ENCODE results near the gene GIT2.
A peak's percentile ranks its signal among the peaks of the same experiment; 100 is the strongest.
"Not testable (repeated sequence)": the region's sequence is repeated elsewhere in the genome, so short reads cannot be mapped to it uniquely, and the experiment has no call there.

The GIT2 gene

GRCh38 chr12:109944561-109945359 is 51.4 kb downstream of the GIT2 start:
- DNase-seq = no peak

- no peak for DNase-seq
Measured at GRCh38 chr12:109943811-109944210, 52.4 kb downstream of the GIT2 start.

GRCh38 chr12:109940339-109940923 is 55.7 kb downstream of the GIT2 start:
- no peak for DNase-seq

GRCh38 chr12:109939504-109939903 is 56.7 kb downstream of the GIT2 start:
- DNase-seq = no peak

GRCh38 chr12:109938947-109939346 is 57.2 kb downstream of the GIT2 start:
- DNase-seq = no peak

GRCh38 chr12:109937371-109937770 is 58.8 kb downstream of the GIT2 start:
- no peak for DNase-seq

GRCh38 chr12:109934026-109934425 is 62.1 kb downstream of the GIT2 start:
- DNase-seq = no peak

- no peak for DNase-seq
Measured at GRCh38 chr12:109932878-109933503, 63.2 kb downstream of the GIT2 start.

GRCh38 chr12:109931143-109931542 is 65.0 kb downstream of the GIT2 start:
- DNase-seq = no peak

- no peak for DNase-seq
Measured at GRCh38 chr12:109930028-109930800, 66.0 kb downstream of the GIT2 start.

GRCh38 chr12:109929326-109929725 is 66.8 kb downstream of the GIT2 start:
- not testable (repeated sequence) for DNase-seq

- no peak for DNase-seq
Measured at GRCh38 chr12:109928058-109928656, 68.0 kb downstream of the GIT2 start.

GRCh38 chr12:109927622-109928021 is 68.5 kb downstream of the GIT2 start:
- DNase-seq = peak; percentile 30

GRCh38 chr12:109926488-109927210 is 69.5 kb downstream of the GIT2 start:
- DNase-seq = no peak

- DNase-seq = no peak
Measured at GRCh38 chr12:109926016-109926415, 70.2 kb downstream of the GIT2 start.

- no peak for DNase-seq
Measured at GRCh38 chr12:109925185-109925840, 70.9 kb downstream of the GIT2 start.

GRCh38 chr12:109923481-109924245 is 72.5 kb downstream of the GIT2 start:
- no peak for DNase-seq

- no peak for DNase-seq
Measured at GRCh38 chr12:109923038-109923437, 73.1 kb downstream of the GIT2 start.

GRCh38 chr12:109921982-109922381 is 74.2 kb downstream of the GIT2 start:
- DNase-seq = no peak

- DNase-seq = no peak
Measured at GRCh38 chr12:109920261-109920780, 75.8 kb downstream of the GIT2 start.

- DNase-seq = no peak
Measured at GRCh38 chr12:109919456-109919855, 76.7 kb downstream of the GIT2 start.

Data from activated gamma-delta T cell treated with Interleukin-2 at 50 U/mL for 16 hours (primary cell).